ENCODE results near the gene PLPP2.
"Not testable (repeated sequence)": the region's sequence is repeated elsewhere in the genome, so short reads cannot be mapped to it uniquely, and the experiment has no call there.

PLPP2 gene

DNA sequence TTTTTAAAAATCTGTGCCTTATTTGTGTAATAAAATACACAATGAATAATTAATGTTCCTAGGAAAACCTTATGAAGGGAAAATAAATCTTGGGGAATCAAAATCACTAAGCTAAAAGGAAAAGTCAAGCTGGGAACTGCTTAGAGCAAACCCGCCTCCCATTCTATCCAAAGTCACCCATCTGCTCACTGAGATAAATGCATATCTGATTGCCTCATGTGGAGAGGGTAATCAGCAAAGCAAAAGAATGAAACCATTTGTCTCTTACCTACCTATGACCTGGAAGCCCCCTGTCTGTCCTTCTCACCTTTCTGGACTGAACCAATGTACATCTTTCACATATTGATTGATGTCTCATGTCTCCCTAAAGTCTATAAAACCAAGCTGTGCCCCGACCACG, 34.4 kb downstream of the PLPP2 start:
- DNase-seq = not testable (repeated sequence)

GRCh38 chr19:252421-253186, 38.6 kb downstream of the PLPP2 start:
- DNase-seq = not testable (repeated sequence)

GRCh38 chr19:246551-246950, 44.7 kb downstream of the PLPP2 start:
- no peak for DNase-seq

DNA sequence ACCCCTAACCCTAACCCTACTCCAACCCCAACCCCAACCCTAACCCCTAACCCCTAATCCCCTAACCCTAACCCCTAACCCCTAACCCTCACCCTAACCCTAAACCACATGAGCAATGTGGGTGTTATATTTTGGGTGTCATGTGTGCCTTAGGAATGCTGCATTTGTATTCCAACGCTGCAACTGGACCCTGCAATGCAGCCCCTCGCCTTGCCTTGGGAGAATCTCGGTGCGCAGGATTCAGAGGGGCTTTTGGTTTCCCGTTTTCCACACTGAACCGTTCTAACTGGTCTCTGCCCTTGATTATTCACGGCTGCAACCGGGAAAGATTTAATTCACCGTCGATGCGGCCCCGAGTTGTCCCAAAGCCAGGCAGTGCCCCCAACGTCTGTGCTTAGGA, 45.3 kb downstream of the PLPP2 start:
- DNase-seq = not testable (repeated sequence)

GRCh38 chr19:245457-245856, 45.7 kb downstream of the PLPP2 start:
- DNase-seq = no peak

Measured in DMS79 (cell line).